Keratinocyte (primary cell): Measurements from ENCODE around the gene BNC2. TPM values are rescaled to one million over a fixed set of nuclear protein-coding genes. Genes with fewer than 3 reads are reported as not detected.
A peak's percentile ranks its signal among the peaks of the same experiment; 100 is the strongest.

Experiments
- DNase-seq: peaks from one replicate; pipeline ENCODE4 v3.0.0-alpha.2; 2011; ENCODE audit warnings: low read depth, missing footprints, low spot score
- FAIRE-seq: peaks from 2 replicates; lab custom pipeline; 2011; peaks lifted over from hg19 to GRCh38; lab: Jason Lieb, UNC
- H2AFZ ChIP-seq: 2 replicates; pipeline ENCODE4 v1.6.0; 2012; ENCODE audit warnings: low read length, control low read depth, inconsistent platforms; ENCODE audit not compliant: control insufficient read depth
- H3K27ac ChIP-seq: 2 replicates; pipeline ENCODE4 v1.5.1; 2011; ENCODE audit warnings: low read length; ENCODE audit not compliant: control insufficient read depth, insufficient read depth
- H3K27me3 ChIP-seq: 3 replicates; pipeline ENCODE4 v1.6.0; 2011; ENCODE audit warnings: low read length; ENCODE audit not compliant: control insufficient read depth, insufficient read depth; ENCODE audit errors: extremely low read depth
- H3K36me3 ChIP-seq, 2 experiments: 2 replicates in 1 of 2; 3 replicates in 1 of 2; pipeline ENCODE4 v1.5.1; 2011; ENCODE audit warnings: low read length in 2 of 2, mild to moderate bottlenecking in 1 of 2; ENCODE audit not compliant: control insufficient read depth in 2 of 2, insufficient read depth in 2 of 2; ENCODE audit errors: extremely low read depth in 1 of 2
- H3K4me1 ChIP-seq: 3 replicates; pipeline ENCODE4 v1.5.1; 2011; ENCODE audit warnings: low read length; ENCODE audit not compliant: control insufficient read depth, insufficient read depth; ENCODE audit errors: extremely low read depth
- H3K4me2 ChIP-seq: 3 replicates; pipeline ENCODE4 v1.6.0; 2011; ENCODE audit warnings: low read depth, low read length; ENCODE audit not compliant: control insufficient read depth, insufficient read depth; ENCODE audit errors: extremely low read depth
- H3K4me3 ChIP-seq, 3 experiments: fragments of 200-600 bp in 1 of 3; sonication (generic) in 1 of 3; 2 replicates in 2 of 3; 3 replicates in 1 of 3; pipeline ENCODE4 v1.5.1; 2011 to 2016; ENCODE audit warnings: low read length in 3 of 3, mild to moderate bottlenecking in 3 of 3, control low read depth in 2 of 3, inconsistent platforms in 1 of 3, low read depth in 1 of 3, mixed read lengths in 1 of 3, mixed run types in 1 of 3, moderate library complexity in 1 of 3; ENCODE audit not compliant: control insufficient read depth in 2 of 3, insufficient read depth in 2 of 3; ENCODE audit errors: extremely low read depth in 1 of 3
- H3K79me2 ChIP-seq: 2 replicates; pipeline ENCODE4 v1.6.0; 2012; ENCODE audit warnings: low read length; ENCODE audit not compliant: control insufficient read depth, insufficient read depth
- H3K9ac ChIP-seq: 3 replicates; pipeline ENCODE4 v1.6.0; 2011; ENCODE audit warnings: low read length; ENCODE audit not compliant: control insufficient read depth, insufficient read depth; ENCODE audit errors: extremely low read depth
- H3K9me1 ChIP-seq: 3 replicates; pipeline ENCODE4 v1.6.0; 2011; ENCODE audit warnings: low read length; ENCODE audit not compliant: control insufficient read depth, insufficient read depth; ENCODE audit errors: extremely low read depth
- H3K9me3 ChIP-seq: 2 replicates; pipeline ENCODE4 v1.5.1; 2012; ENCODE audit warnings: low read depth, low read length; ENCODE audit not compliant: control insufficient read depth
- H4K20me1 ChIP-seq: 3 replicates; pipeline ENCODE4 v1.6.0; 2011; ENCODE audit warnings: low read length; ENCODE audit not compliant: control insufficient read depth, insufficient read depth; ENCODE audit errors: extremely low read depth
- CTCF ChIP-seq, 3 experiments: IDR thresholded peaks in 1 of 3; conservative IDR thresholded peaks in 1 of 3; optimal IDR thresholded peaks in 1 of 3; 2 replicates in 2 of 3; 3 replicates in 1 of 3; pipeline versions ENCODE3 to v1.5.1; 2011; ENCODE audit warnings: low read length in 3 of 3, mild to moderate bottlenecking in 3 of 3, moderate library complexity in 2 of 3, control low read depth in 1 of 3, inconsistent platforms in 1 of 3; ENCODE audit not compliant: insufficient read depth in 2 of 3; ENCODE audit errors: extremely low read depth in 1 of 3
- EZH2 ChIP-seq: IDR thresholded peaks from one replicate; pipeline ENCODE4 v1.6.1; 2012; ENCODE audit warnings: inconsistent platforms, mild to moderate bottlenecking, low read length, moderate library complexity
- dilution Hi-C: fragments of 300-500 bp; cut with MboI; formaldehyde crosslinking; loops from one replicate; pipeline ENCODE4 v1.7.0; 2020; ENCODE audit warnings: low sequenced_read_pairs; ENCODE audit not compliant: extremely low pct_ligation_motif_present
- polyA plus RNA-seq, 5 experiments: library from polyadenylated mRNA; depleted of rRNA in 3 of 5; stranded (reverse) in 3 of 5; stranded (forward) in 1 of 5; unstranded in 1 of 5; fragments of >200 nt; gene quantifications; 1 replicate in 1 of 5; 2 replicates in 3 of 5; 3 replicates in 1 of 5; pipeline versions ENCODE4 v1.2.1 to v1.2.3, GENCODE V29; 2011 to 2012; ENCODE audit warnings: missing spikeins in 2 of 5, low read depth in 1 of 5, low replicate concordance in 1 of 5

BNC2 gene
- polyA plus RNA-seq, 1 donor (not counting 4 experiments of a cell fraction or from before 2014, with no cell fraction given), result 1.1 TPM

- FAIRE-seq, result peak; percentile 74
These were observed 502.0 kb downstream of the BNC2 start for GRCh38 chr9:16368237-16369087.

GRCh38 chr9:16367605-16368231, 502.8 kb downstream of the BNC2 start:
- H3K27ac ChIP-seq, result no peak overlapping the region
- H3K4me3 ChIP-seq, result no peak overlapping the region
- no peaks in the 10 kb centered on the region for H3K36me3 ChIP-seq
- no peaks in the 10 kb centered on the region for H3K27me3 ChIP-seq
- no peak overlapping the region for H3K9ac ChIP-seq
- no peaks in the 10 kb centered on the region for H4K20me1 ChIP-seq
- peak overlapping the region; percentile 63 for H3K4me2 ChIP-seq
- no peaks in the 10 kb centered on the region for H3K9me3 ChIP-seq
- dilution Hi-C loops, result no loop called here
- no peaks in the 10 kb centered on the region for H3K79me2 ChIP-seq
- TF ChIP-seq CTCF (optimal IDR thresholded peaks at IDR 0.05 in 1 of 3, IDR thresholded peaks at IDR 0.05 in 1 of 3, conservative IDR thresholded peaks at IDR 0.05 in 1 of 3; ENCODE audit: extremely low read depth in 1 of 3, insufficient read depth in 2 of 3, low read length in 3 of 3) (no peak), EZH2 (no peak)
- DNase-seq (peak; percentile 59), FAIRE-seq (peak; percentile 78)
- H3K9me1 ChIP-seq, result no peaks in the 10 kb centered on the region
- H2AFZ ChIP-seq, result no peak overlapping the region
- peaks cover 14% of the 10 kb centered on the region for H3K4me1 ChIP-seq

More at GRCh38 chr9:16368237-16369087, 502.0 kb downstream of the BNC2 start:
- Histone ChIP-seq H3K27me3 (no peaks in the 10 kb centered on the region), H4K20me1 (no peaks in the 10 kb centered on the region), H3K4me1 (peaks cover 14% of the 10 kb centered on the region), H3K4me3 (no peak overlapping the region), H3K9me1 (no peaks in the 10 kb centered on the region), H3K9ac (no peak overlapping the region), H3K79me2 (no peaks in the 10 kb centered on the region), H3K27ac (peak overlapping the region; percentile 37), H2AFZ (no peak overlapping the region), H3K36me3 (no peaks in the 10 kb centered on the region), H3K9me3 (no peaks in the 10 kb centered on the region), H3K4me2 (peak overlapping the region; percentile 63)
- DNase-seq, result no peak
- TF ChIP-seq EZH2, result no peak
- no peak for TF ChIP-seq CTCF (optimal IDR thresholded peaks at IDR 0.05 in 1 of 3, IDR thresholded peaks at IDR 0.05 in 1 of 3, conservative IDR thresholded peaks at IDR 0.05 in 1 of 3; ENCODE audit: extremely low read depth in 1 of 3, insufficient read depth in 2 of 3, low read length in 3 of 3)
- dilution Hi-C loops, result no loop called here
